Caco-2 (cell line): Measurements from ENCODE around the gene PTGES3. TPM values are rescaled to one million over a fixed set of nuclear protein-coding genes. Genes with fewer than 3 reads are reported as not detected.

Source experiments
- BruUV-seq: library from RNA; stranded (reverse); fragments of 400-500 nt; replicated peaks from 2 replicates; lab custom pipeline; 2021; lab: Mats Ljungman, UMichigan
- CTCF ChIA-PET: fragments of 300-600 bp; sonication (Branson Sonifier 250); formaldehyde crosslinking; loops from one replicate; lab custom pipeline; 2022; ENCODE audit warnings: antibody characterized with exemption; lab: Charles Lee
- POLR2A ChIA-PET: fragments of 300-600 bp; sonication (Branson Sonifier 250); formaldehyde crosslinking; loops from one replicate; lab custom pipeline; 2022; ENCODE audit warnings: antibody characterized with exemption; lab: Charles Lee
- DNase-seq, 2 experiments: peaks; one replicate each; pipeline versions ENCODE4 v3.0.0 to v3.0.0-alpha.2; 2020 to 2022
- H3K27me3 ChIP-seq: replicated peaks from 2 replicates; pipeline ENCODE4 v1.6.0; 2011; ENCODE audit warnings: low read length; ENCODE audit not compliant: control insufficient read depth, insufficient read depth
- H3K36me3 ChIP-seq: 2 replicates; pipeline ENCODE4 v1.5.1; 2011; ENCODE audit warnings: low read length; ENCODE audit not compliant: control insufficient read depth, insufficient read depth
- H3K4me1 ChIP-seq: fragments of 250-450 bp; sonication (Bioruptor Pico); 2 replicates; pipeline ENCODE4 v1.5.1; 2020; ENCODE audit warnings: mild to moderate bottlenecking
- H3K4me3 ChIP-seq: 2 replicates; pipeline ENCODE4 v1.5.1; 2011; ENCODE audit warnings: low read depth, mild to moderate bottlenecking, control low read depth, low read length
- H3K9me3 ChIP-seq: fragments of 250-450 bp; sonication (Bioruptor Pico); 2 replicates; pipeline ENCODE4 v1.5.1; 2020; ENCODE audit warnings: mild to moderate bottlenecking, moderate library complexity
- H3K27ac Mint-ChIP-seq: one replicate; pipeline ENCODE4 v1.8.0; 2022; ENCODE audit warnings: mixed read lengths; ENCODE audit not compliant: unreplicated experiment
- H3K27me3 Mint-ChIP-seq: one replicate; pipeline ENCODE4 v1.8.0; 2022; ENCODE audit warnings: mixed read lengths; ENCODE audit not compliant: insufficient read depth, unreplicated experiment
- H3K36me3 Mint-ChIP-seq: one replicate; pipeline ENCODE4 v1.8.0; 2022; ENCODE audit warnings: mild to moderate bottlenecking, mixed read lengths; ENCODE audit not compliant: insufficient read depth, unreplicated experiment
- H3K4me1 Mint-ChIP-seq: one replicate; pipeline ENCODE4 v1.8.0; 2022; ENCODE audit warnings: low read depth, mixed read lengths; ENCODE audit not compliant: unreplicated experiment
- H3K4me3 Mint-ChIP-seq: one replicate; pipeline ENCODE4 v1.8.0; 2022; ENCODE audit warnings: mild to moderate bottlenecking, moderate library complexity, mixed read lengths; ENCODE audit not compliant: unreplicated experiment
- H3K9me3 Mint-ChIP-seq: one replicate; pipeline ENCODE4 v1.8.0; 2022; ENCODE audit warnings: mixed read lengths; ENCODE audit not compliant: unreplicated experiment
- CTCF ChIP-seq, 2 experiments: fragments of 200-600 bp in 1 of 2; IDR thresholded peaks; 1 replicate in 1 of 2; 2 replicates in 1 of 2; pipeline versions ENCODE4 v1.5.1 to v1.8.0; 2011 to 2022; ENCODE audit warnings: antibody characterized with exemption in 1 of 2, control low read depth in 1 of 2, inconsistent platforms in 1 of 2, low read depth in 1 of 2, low read length in 1 of 2, mild to moderate bottlenecking in 1 of 2, moderate library complexity in 1 of 2; ENCODE audit not compliant: insufficient read depth in 1 of 2, severe bottlenecking in 1 of 2, unreplicated experiment in 1 of 2
- intact Hi-C: fragments of 100-400 bp; cut with micrococcal nuclease; formaldehyde crosslinking; loops from one replicate; pipeline ENCODE4 v1.10.0; 2022; ENCODE audit not compliant: unreplicated experiment
- total RNA-seq: library from RNA; stranded (reverse); gene quantifications from 2 replicates; pipeline ENCODE4 v1.2.3, GENCODE V29; 2022

The PTGES3 gene
- total RNA-seq, 1 experiment from 2014 or later: 242 TPM

- H3K4me3 Mint-ChIP-seq: no peak overlapping the region
- no TSS peak for BruUV-seq
- Histone ChIP-seq H3K36me3 (peaks cover 6% of the 10 kb centered on the region), H3K27me3 (no peaks in the 10 kb centered on the region), H3K4me3 (no peak overlapping the region), H3K4me1 (no peaks in the 10 kb centered on the region), H3K9me3 (no peaks in the 10 kb centered on the region)
- CTCF ChIA-PET: interaction anchor here (1.1 kb wide), 1 partner anchor 20 kb away, joined by 3 read pairs; no protein-coding TSS in a partner anchor
- TF ChIP-seq CTCF (IDR thresholded peaks at IDR 0.05; ENCODE audit: insufficient read depth in 1 of 2, low read depth in 1 of 2, low read length in 1 of 2, severe bottlenecking in 1 of 2, unreplicated experiment in 1 of 2): no peak
- H3K27me3 Mint-ChIP-seq: no peaks in the 10 kb centered on the region
- H3K36me3 Mint-ChIP-seq: peaks cover 57% of the 10 kb centered on the region
- no peaks in the 10 kb centered on the region for H3K4me1 Mint-ChIP-seq
- intact Hi-C loops: no loop called here
- no peak overlapping the region for H3K27ac Mint-ChIP-seq
- POLR2A ChIA-PET: interaction anchor here (0.5 kb wide), 1 partner anchor 495 kb away, joined by 3 read pairs; no protein-coding TSS in a partner anchor
- DNase-seq: no peak
- H3K9me3 Mint-ChIP-seq: no peaks in the 10 kb centered on the region
These were observed 71.2 kb downstream of the PTGES3 start for GRCh38 chr12:56616925-56617324.

- H3K27me3 Mint-ChIP-seq: no peaks in the 10 kb centered on the region
- no TSS peak for BruUV-seq
These were observed 71.8 kb downstream of the PTGES3 start for GRCh38 chr12:56616244-56616643.

GRCh38 chr12:56614627-56615026 lies 73.5 kb downstream of the PTGES3 start:
- BruUV-seq: no TSS peak
- no peak for TF ChIP-seq CTCF (IDR thresholded peaks at IDR 0.05; ENCODE audit: insufficient read depth in 1 of 2, low read depth in 1 of 2, low read length in 1 of 2, severe bottlenecking in 1 of 2, unreplicated experiment in 1 of 2)
- Mint-ChIP-seq H3K4me3 (no peak overlapping the region), H3K4me1 (no peaks in the 10 kb centered on the region), H3K9me3 (no peaks in the 10 kb centered on the region), H3K27ac (no peak overlapping the region), H3K27me3 (no peaks in the 10 kb centered on the region), H3K36me3 (peaks cover 72% of the 10 kb centered on the region)
- H3K9me3 ChIP-seq: no peaks in the 10 kb centered on the region
- H3K4me1 ChIP-seq: no peaks in the 10 kb centered on the region
- peaks cover 7% of the 10 kb centered on the region for H3K36me3 ChIP-seq
- no peaks in the 10 kb centered on the region for H3K27me3 ChIP-seq
- ChIA-PET CTCF (interaction anchor here (1.0 kb wide), 1 partner anchor 14 kb away, joined by 8 read pairs; no protein-coding TSS in a partner anchor), POLR2A (no interaction called here)
- DNase-seq: no peak
- no peak overlapping the region for H3K4me3 ChIP-seq
- intact Hi-C loops: no loop called here

More at GRCh38 chr12:56616244-56616643, 71.8 kb downstream of the PTGES3 start:
- peaks cover 7% of the 10 kb centered on the region for H3K36me3 ChIP-seq
- no peak overlapping the region for H3K4me3 ChIP-seq
- H3K9me3 ChIP-seq: no peaks in the 10 kb centered on the region
- CTCF ChIA-PET: interaction anchor here (1.1 kb wide), 1 partner anchor 21 kb away, joined by 3 read pairs; no protein-coding TSS in a partner anchor
- H3K27me3 ChIP-seq: no peaks in the 10 kb centered on the region
- Mint-ChIP-seq H3K9me3 (no peaks in the 10 kb centered on the region), H3K4me1 (no peaks in the 10 kb centered on the region), H3K27ac (no peak overlapping the region), H3K4me3 (no peak overlapping the region), H3K36me3 (peaks cover 64% of the 10 kb centered on the region)
- DNase-seq: no peak
- intact Hi-C loops: no loop called here
- POLR2A ChIA-PET: interaction anchor here (0.5 kb wide), 1 partner anchor 496 kb away, joined by 3 read pairs; no protein-coding TSS in a partner anchor
- no peaks in the 10 kb centered on the region for H3K4me1 ChIP-seq
- TF ChIP-seq CTCF (IDR thresholded peaks at IDR 0.05; ENCODE audit: insufficient read depth in 1 of 2, low read depth in 1 of 2, low read length in 1 of 2, severe bottlenecking in 1 of 2, unreplicated experiment in 1 of 2): no peak

Other genes starting within 250 kb of the PTGES3 start
- gene TIMELESS, start 238.9 kb downstream of the PTGES3 start, total RNA-seq: 40.1 and 43.2 TPM in 2 replicates
- not detected in 2 replicates for gene MIP, start 233.6 kb downstream of the PTGES3 start, total RNA-seq
- gene SPRYD4, start 219.7 kb downstream of the PTGES3 start, total RNA-seq: 2.8 TPM in 2 replicates
- gene GLS2, start 200.1 kb downstream of the PTGES3 start, total RNA-seq: 14.2 and 14.7 TPM in 2 replicates
- gene RBMS2, start 166.5 kb downstream of the PTGES3 start, total RNA-seq: 32.5 and 39.5 TPM in 2 replicates
- 97.2 and 104 TPM in 2 replicates for gene BAZ2A, start 58.0 kb downstream of the PTGES3 start, total RNA-seq
- 740 and 781 TPM in 2 replicates for gene ATP5F1B, start 42.3 kb downstream of the PTGES3 start, total RNA-seq
- 784 and 804 TPM in 2 replicates for gene NACA, start 37.0 kb upstream of the PTGES3 start, total RNA-seq
- 38.0 and 40.2 TPM in 2 replicates for gene PRIM1, start 64.0 kb upstream of the PTGES3 start, total RNA-seq
- 1.6 and 2.5 TPM in 2 replicates for gene HSD17B6, start 75.0 kb upstream of the PTGES3 start, total RNA-seq
- not detected in 2 replicates for gene SDR9C7, start 246.1 kb upstream of the PTGES3 start, total RNA-seq